Activated CD4-positive, alpha-beta T cell treated with anti-CD3 and anti-CD28 coated beads, Interleukin-2, Interleukin-4, amounts not matched to agents 100 ng/mL and 50 ng/mL, durations not matched to agents 16 hours and 8 hours (primary cell): ENCODE results near the gene VWCE.

ENCODE experiments used
- DNase-seq: peaks from one replicate; pipeline ENCODE4 v3.0.0-alpha.2; 2020; ENCODE audit warnings: low spot score

Gene VWCE

GRCh38 chr11:61329871-61330270 is 34.8 kb upstream of the VWCE start:
- DNase-seq, result no peak

- DNase-seq, result no peak
These were observed 33.2 kb upstream of the VWCE start for GRCh38 chr11:61328351-61328750.

GRCh38 chr11:61327669-61328071 is 32.6 kb upstream of the VWCE start:
- no peak for DNase-seq

- no peak for DNase-seq
These were observed 30.7 kb upstream of the VWCE start for GRCh38 chr11:61325649-61326414.

- DNase-seq, result no peak
These were observed 20.1 kb upstream of the VWCE start for GRCh38 chr11:61315260-61315659.

GRCh38 chr11:61310749-61311148 is 15.6 kb upstream of the VWCE start:
- DNase-seq, result no peak

- DNase-seq, result no peak
These were observed 14.6 kb upstream of the VWCE start for GRCh38 chr11:61309739-61310138.

GRCh38 chr11:61309141-61309540 is 14.0 kb upstream of the VWCE start:
- no peak for DNase-seq

GRCh38 chr11:61307354-61307753 is 12.2 kb upstream of the VWCE start:
- DNase-seq, result no peak

- DNase-seq, result no peak
These were observed 11.1 kb upstream of the VWCE start for GRCh38 chr11:61306221-61306620.

GRCh38 chr11:61305417-61305816 is 10.3 kb upstream of the VWCE start:
- DNase-seq, result no peak

GRCh38 chr11:61303725-61304124 is 8.6 kb upstream of the VWCE start:
- DNase-seq, result no peak

GRCh38 chr11:61302550-61302949 is 7.4 kb upstream of the VWCE start:
- DNase-seq, result no peak

GRCh38 chr11:61298663-61299244 is 3.6 kb upstream of the VWCE start:
- DNase-seq, result no peak

GRCh38 chr11:61297746-61298145 is 2.6 kb upstream of the VWCE start:
- no peak for DNase-seq

- no peak for DNase-seq
These were observed 2.2 kb upstream of the VWCE start for GRCh38 chr11:61297341-61297740.

GRCh38 chr11:61295596-61295926 is 445 bp upstream of the VWCE start:
- DNase-seq, result no peak

GRCh38 chr11:61293867-61294716 is 1.0 kb downstream of the VWCE start:
- DNase-seq, result peak; percentile 22

GRCh38 chr11:61292356-61292755 is 2.8 kb downstream of the VWCE start:
- no peak for DNase-seq

GRCh38 chr11:61290905-61291690 is 4.0 kb downstream of the VWCE start:
- DNase-seq, result no peak

- DNase-seq, result no peak
These were observed 7.7 kb downstream of the VWCE start for GRCh38 chr11:61287338-61287977.

GRCh38 chr11:61283613-61284012 is 11.5 kb downstream of the VWCE start:
- DNase-seq, result no peak
